ENCODE results near the gene CARNS1. TPM values are rescaled to one million over a fixed set of nuclear protein-coding genes. Genes with fewer than 3 reads are reported as not detected.
A peak's percentile ranks its signal among the peaks of the same experiment; 100 is the strongest.

Gene CARNS1
- total and polyA plus RNA-seq, 2 experiments from 2014 or later, result 2.4 to 7.7 TPM

- Histone ChIP-seq H3K4me1 (ENCODE audit: insufficient read depth) (peaks cover 13% of the 10 kb centered on the region), H3K27ac (no peak overlapping the region), H4K20me1 (ENCODE audit: insufficient read depth, poor library complexity, severe bottlenecking) (no peaks in the 10 kb centered on the region), H3K27me3 (no peaks in the 10 kb centered on the region), H3K4me3 (no peak overlapping the region), H3K9me3 (ENCODE audit: low read depth) (no peaks in the 10 kb centered on the region), H2AFZ (no peak overlapping the region), H3K9me2 (replicated peaks; ENCODE audit: insufficient read depth) (no peaks in the 10 kb centered on the region), H3K4me2 (no peak overlapping the region), H3K79me2 (no peaks in the 10 kb centered on the region), H3K36me3 (replicated peaks; ENCODE audit: insufficient read depth, low read depth) (no peaks in the 10 kb centered on the region)
- TF ChIP-seq CTCF (IDR thresholded peaks at IDR 0.05; ENCODE audit: poor library complexity), result peak; percentile 95
- TF ChIP-seq EZH2phosphoT487 (IDR thresholded peaks at IDR 0.05; ENCODE audit: low read depth, severe bottlenecking, unreplicated experiment), result no peak
- DNase-seq (ENCODE audit: low spot score), result peak; percentile 88
- 42% methylated on average over 16 of the region's 16 CpGs for WGBS (ENCODE audit: low lambda C conversion rate, missing lambda C conversion rate)
Observed at GRCh38 chr11:67382276-67383136, 33.0 kb upstream of the CARNS1 start.

GRCh38 chr11:67384851-67385366 lies 30.6 kb upstream of the CARNS1 start:
- Histone ChIP-seq H3K4me1 (ENCODE audit: insufficient read depth) (no peaks in the 10 kb centered on the region), H3K9me3 (ENCODE audit: low read depth) (no peaks in the 10 kb centered on the region), H3K79me2 (peaks cover 3% of the 10 kb centered on the region), H3K27ac (no peak overlapping the region), H4K20me1 (ENCODE audit: insufficient read depth, poor library complexity, severe bottlenecking) (no peaks in the 10 kb centered on the region), H3K4me2 (no peak overlapping the region), H3K36me3 (replicated peaks; ENCODE audit: insufficient read depth, low read depth) (no peaks in the 10 kb centered on the region), H2AFZ (no peak overlapping the region), H3K4me3 (no peak overlapping the region), H3K9me2 (replicated peaks; ENCODE audit: insufficient read depth) (no peaks in the 10 kb centered on the region), H3K27me3 (no peaks in the 10 kb centered on the region)
- TF ChIP-seq CTCF (IDR thresholded peaks at IDR 0.05; ENCODE audit: poor library complexity), result no peak
- no peak for TF ChIP-seq EZH2phosphoT487 (IDR thresholded peaks at IDR 0.05; ENCODE audit: low read depth, severe bottlenecking, unreplicated experiment)
- no peak for TF ChIP-seq EZH2 (IDR thresholded peaks at IDR 0.05; ENCODE audit: borderline replicate concordance)
- no peak for DNase-seq (ENCODE audit: low spot score)
- 92% methylated on average over 3 of the region's 3 CpGs for WGBS (ENCODE audit: low lambda C conversion rate, missing lambda C conversion rate)

GRCh38 chr11:67387069-67387468 lies 28.4 kb upstream of the CARNS1 start:
- WGBS (ENCODE audit: low lambda C conversion rate, missing lambda C conversion rate), result 41% methylated on average over 9 of the region's 9 CpGs

More at GRCh38 chr11:67387069-67387468, 28.4 kb upstream of the CARNS1 start:
- H3K79me2 ChIP-seq, result peaks cover 15% of the 10 kb centered on the region
- H3K27ac ChIP-seq, result no peak overlapping the region
- H3K9me3 ChIP-seq (ENCODE audit: low read depth), result no peaks in the 10 kb centered on the region
- H3K27me3 ChIP-seq, result no peaks in the 10 kb centered on the region
- TF ChIP-seq EZH2phosphoT487 (IDR thresholded peaks at IDR 0.05; ENCODE audit: low read depth, severe bottlenecking, unreplicated experiment) (no peak), EZH2 (IDR thresholded peaks at IDR 0.05; ENCODE audit: borderline replicate concordance) (no peak), CTCF (IDR thresholded peaks at IDR 0.05; ENCODE audit: poor library complexity) (no peak)
- no peaks in the 10 kb centered on the region for H3K9me2 ChIP-seq (replicated peaks; ENCODE audit: insufficient read depth)
- no peaks in the 10 kb centered on the region for H3K36me3 ChIP-seq (replicated peaks; ENCODE audit: insufficient read depth, low read depth)
- DNase-seq (ENCODE audit: low spot score), result no peak
- H4K20me1 ChIP-seq (ENCODE audit: insufficient read depth, poor library complexity, severe bottlenecking), result no peaks in the 10 kb centered on the region
- H3K4me1 ChIP-seq (ENCODE audit: insufficient read depth), result peaks cover 6% of the 10 kb centered on the region
- no peak overlapping the region for H2AFZ ChIP-seq
- no peak overlapping the region for H3K4me2 ChIP-seq
- no peak overlapping the region for H3K4me3 ChIP-seq

Measured in hepatocyte (in vitro differentiated cells).